GM12878 (cell line): ENCODE data around the gene ARID3B. TPM values are rescaled to one million over a fixed set of nuclear protein-coding genes. Genes with fewer than 3 reads are reported as not detected.

Experiments used
- ATAC-seq: fragments of 200-7000 bp; cut with Tn5 transposase; 3 replicates; pipeline ENCODE4 v1.9.1; 2020; ENCODE audit warnings: mild to moderate bottlenecking, moderate library complexity
- BruUV-seq: library from RNA; stranded (reverse); fragments of 400-500 nt; replicated peaks from 2 replicates; lab custom pipeline; 2021; lab: Mats Ljungman, UMichigan
- CTCF ChIA-PET: fragments of 300-600 bp; sonication (Branson Sonifier 250); formaldehyde crosslinking; extraction: SDS; loops from one replicate; lab custom pipeline; 2021; ENCODE audit warnings: inconsistent platforms; lab: Yijun Ruan, JAX
- POLR2A ChIA-PET: fragments of 350-600 bp; formaldehyde crosslinking; extraction: SDS; loops from one replicate; lab custom pipeline; 2021; ENCODE audit warnings: inconsistent platforms; lab: Charles Lee
- RAD21 ChIA-PET: fragments of 300-600 bp; sonication (Branson Sonifier 250); formaldehyde crosslinking; loops from one replicate; lab custom pipeline; 2023; ENCODE audit warnings: antibody characterized with exemption; ENCODE audit not compliant: unreplicated experiment; lab: Charles Lee
- SMC1A ChIA-PET: fragments of 300-600 bp; sonication (Branson Sonifier 250); formaldehyde crosslinking; loops from one replicate; lab custom pipeline; 2023; ENCODE audit not compliant: unreplicated experiment, uncharacterized antibody; lab: Charles Lee
- DNase-seq: peaks from one replicate; pipeline ENCODE4 v3.0.0-alpha.2; 2011; ENCODE audit warnings: low read depth, low spot score
- FAIRE-seq: peaks from 3 replicates; lab custom pipeline; 2011; peaks lifted over from hg19 to GRCh38; lab: Jason Lieb, UNC
- H2AFZ ChIP-seq: 2 replicates; pipeline ENCODE4 v1.6.0; 2011; ENCODE audit warnings: low read depth, low read length, control low read depth; ENCODE audit not compliant: control insufficient read depth
- H3K27ac ChIP-seq: 2 replicates; pipeline ENCODE4 v1.5.1; 2011; ENCODE audit warnings: control low read depth; ENCODE audit not compliant: control insufficient read depth, insufficient read depth
- H3K27me3 ChIP-seq, 2 experiments: replicated peaks in 1 of 2; 2 replicates each; pipeline versions ENCODE4 v1.6.0 to v1.6.1; 2011; ENCODE audit warnings: low read length in 1 of 2; ENCODE audit not compliant: control insufficient read depth in 2 of 2, insufficient read depth in 2 of 2
- H3K36me3 ChIP-seq, 2 experiments: 2 replicates each; pipeline ENCODE4 v1.5.1; 2011; ENCODE audit warnings: low read length in 1 of 2; ENCODE audit not compliant: control insufficient read depth in 2 of 2, insufficient read depth in 2 of 2
- H3K4me1 ChIP-seq: 2 replicates; pipeline ENCODE4 v1.6.1; 2011; ENCODE audit warnings: mild to moderate bottlenecking, low read length, moderate library complexity, mixed read lengths; ENCODE audit not compliant: control insufficient read depth, insufficient read depth
- H3K4me2 ChIP-seq: 2 replicates; pipeline ENCODE4 v1.6.0; 2011; ENCODE audit warnings: control low read depth; ENCODE audit not compliant: control insufficient read depth, insufficient read depth
- H3K4me3 ChIP-seq: fragments of 200-600 bp; sonication (generic); 2 replicates; pipeline ENCODE4 v1.5.1; 2016
- H3K79me2 ChIP-seq: 2 replicates; pipeline ENCODE4 v1.6.0; 2011; ENCODE audit warnings: low read length; ENCODE audit not compliant: control insufficient read depth, insufficient read depth
- H3K9ac ChIP-seq: 2 replicates; pipeline ENCODE4 v1.8.0; 2011; ENCODE audit warnings: low read length, control low read depth, mixed read lengths; ENCODE audit not compliant: control insufficient read depth, insufficient read depth
- H3K9me3 ChIP-seq: replicated peaks from 3 replicates; pipeline ENCODE4 v1.5.1; 2011; ENCODE audit warnings: mild to moderate bottlenecking, low read length; ENCODE audit not compliant: control insufficient read depth, insufficient read depth
- H4K20me1 ChIP-seq: 2 replicates; pipeline ENCODE4 v1.6.0; 2011; ENCODE audit not compliant: control insufficient read depth, insufficient read depth
- BCL11A ChIP-seq: IDR thresholded peaks from 2 replicates; pipeline ENCODE4 v1.6.1; 2011; ENCODE audit warnings: low read depth, low read length
- BCL3 ChIP-seq: IDR thresholded peaks from 2 replicates; pipeline ENCODE4 v1.6.1; 2011; ENCODE audit warnings: borderline replicate concordance, low read depth, mild to moderate bottlenecking, moderate library complexity, low read length; ENCODE audit not compliant: insufficient read depth, poor library complexity, severe bottlenecking
- ETV6 ChIP-seq, 2 experiments: fragments of 450-650 bp in 1 of 2; IDR thresholded peaks in 1 of 2; conservative IDR thresholded peaks in 1 of 2; 2 replicates each; pipeline ENCODE4 v1.6.1; 2014; ENCODE audit warnings: antibody characterized with exemption in 1 of 2, borderline replicate concordance in 1 of 2, low read depth in 1 of 2, mild to moderate bottlenecking in 1 of 2, moderate library complexity in 1 of 2
- JUNB ChIP-seq: IDR thresholded peaks from 2 replicates; pipeline ENCODE4 v1.6.1; 2016; ENCODE audit warnings: antibody characterized with exemption, mild to moderate bottlenecking
- MEF2A ChIP-seq: IDR thresholded peaks from 2 replicates; pipeline ENCODE4 v1.6.1; 2011; ENCODE audit warnings: low read depth, mild to moderate bottlenecking, low read length, moderate library complexity; ENCODE audit not compliant: insufficient read depth
- POLR2A ChIP-seq: IDR thresholded peaks from 2 replicates; pipeline ENCODE4 v1.6.1; 2011; ENCODE audit warnings: low read depth, mild to moderate bottlenecking, low read length
- POU2F2 ChIP-seq: IDR thresholded peaks from 3 replicates; pipeline ENCODE4 v1.6.1; 2011; ENCODE audit warnings: low read depth, mild to moderate bottlenecking, low read length, borderline replicate concordance
- TAF1 ChIP-seq: IDR thresholded peaks from 2 replicates; pipeline ENCODE4 v1.6.1; 2011; ENCODE audit warnings: mild to moderate bottlenecking, low read depth, low read length, borderline replicate concordance
- TARDBP ChIP-seq: IDR thresholded peaks from 2 replicates; pipeline ENCODE4 v1.6.1; 2016; ENCODE audit warnings: borderline replicate concordance
- WGBS: methylation state at CpG from one replicate; pipeline ENCODE4 v1.1.6; 2016; ENCODE audit warnings: low lambda C conversion rate; ENCODE audit not compliant: insufficient replicate concordance, insufficient coverage; ENCODE audit errors: missing lambda C conversion rate; 5-methylcytosine and 5-hydroxymethylcytosine counted together
- in situ Hi-C: fragments of 300-500 bp; cut with MboI; formaldehyde crosslinking; loops from 9 replicates; pipeline ENCODE4 v1.14.3; 2018; ENCODE audit warnings: mixed read lengths
- intact Hi-C: fragments of 100-400 bp; cut with micrococcal nuclease; formaldehyde crosslinking; loops from one replicate; pipeline ENCODE4 v1.14.2; 2022; ENCODE audit not compliant: unreplicated experiment
- polyA plus RNA-seq, 11 experiments: library from polyadenylated mRNA; depleted of rRNA in 4 of 11; unstranded in 6 of 11; stranded (reverse) in 5 of 11; fragments of >200 nt; fragmentation: Nextera tagmentation in 4 of 11; fragmentation: Illumina TruSeq in 1 of 11; extraction: Ambion mirVana in 4 of 11; extraction: Trizol in 1 of 11; gene quantifications; 1 replicate in 1 of 11; 2 replicates in 10 of 11; pipeline versions ENCODE4 v1.2.1 to v1.2.3, GENCODE V29; 2011 to 2016; ENCODE audit warnings: inconsistent platforms in 2 of 11, missing spikeins in 2 of 11, low read depth in 1 of 11
- total RNA-seq, 4 experiments: library from RNA; depleted of rRNA in 3 of 4; stranded (reverse); fragments of >200 nt in 3 of 4; fragmentation: Illumina TruSeq in 1 of 4; extraction: Trizol in 1 of 4; gene quantifications; 2 replicates each; pipeline versions ENCODE4 v1.2.1 to v1.2.3, GENCODE V29; 2013 to 2021
- TF ChIP-seq, protein P1 (sequence below): IDR thresholded peaks from 2 replicates; pipeline ENCODE4 v1.6.1; 2012; ENCODE audit warnings: improper control_type of control experiment, low read depth, low read length; ENCODE audit not compliant: insufficient replicate concordance
- TF ChIP-seq, protein P2 (sequence below): fragments of 450-650 bp; IDR thresholded peaks from 2 replicates; pipeline ENCODE4 v1.6.1; 2017; ENCODE audit warnings: borderline replicate concordance

ARID3B gene
- total and polyA plus RNA-seq, 10 of the 15 experiments (the other 5 are each of a cell fraction or from before 2014, with no cell fraction given) = 1.1 to 33.4 (median 24.0) TPM

- WGBS = 2% methylated on average over 18 of the region's 18 CpGs
- ChIA-PET CTCF (interaction anchor here (0.6 to 18.5 kb wide), 13 partner anchors 11 to 242 kb away, joined by 3 to 206 read pairs (median 4); partner anchors contain the start of gene UBL7), POLR2A (interaction anchor here (0.6 to 4.8 kb wide), 16 partner anchors 10 to 339 kb away, joined by 3 to 30 read pairs (median 3); partner anchors contain the start of genes ARID3B and UBL7), RAD21 (interaction anchor here (0.6 to 3.6 kb wide), 8 partner anchors 16 to 245 kb away, joined by 3 to 13 read pairs (median 3); partner anchors contain the start of genes ARID3B and UBL7), SMC1A (interaction anchor here (1.0 to 2.6 kb wide), 5 partner anchors 10 to 407 kb away, joined by 4 to 10 read pairs (median 7); partner anchors contain the start of gene PPCDC)
- H4K20me1 ChIP-seq = peaks cover 26% of the 10 kb centered on the region
- peak overlapping the region; percentile 89 for H3K4me3 ChIP-seq
- intact Hi-C loops = loop anchor here (5.0 kb wide), 2 partner anchors 69 to 184 kb away; partner anchors contain the start of gene SEMA7A
- peaks cover 17% of the 10 kb centered on the region for H3K4me1 ChIP-seq
- H3K9me3 ChIP-seq = no peaks in the 10 kb centered on the region
- H3K79me2 ChIP-seq = peaks cover 67% of the 10 kb centered on the region
- peaks cover 20 to 23% of the 10 kb centered on the region in 2 experiments for H3K36me3 ChIP-seq
- DNase-seq = no peak
- peak; percentile 41 for FAIRE-seq
- peak overlapping the region; percentile 93 for H3K4me2 ChIP-seq
- H3K27me3 ChIP-seq = no peaks in the 10 kb centered on the region
- H3K9ac ChIP-seq = peak overlapping the region; percentile 99
- BruUV-seq = no TSS peak
- peak; percentile 3; the same call in 1 of the 3 replicates for ATAC-seq
- no peak overlapping the region for H2AFZ ChIP-seq
- H3K27ac ChIP-seq = peak overlapping the region; percentile 97
- in situ Hi-C loops = no loop called here
- TF ChIP-seq MEF2A (no peak), TAF1 (0 out of 2 replicates have a peak, but pooled peaks have one; percentile 25), POU2F2 (no peak), JUNB (no peak), TARDBP (no peak), POLR2A (peak; percentile 26; the same call in 1 of the 2 replicates), ETV6 (conservative IDR thresholded peaks at IDR 0.05 in 1 of 2, IDR thresholded peaks at IDR 0.05 in 1 of 2; ENCODE audit: borderline replicate concordance in 1 of 2, low read depth in 1 of 2) (no peak), BCL3 (no peak), BCL11A (no peak)
- TF ChIP-seq, protein P1, sequence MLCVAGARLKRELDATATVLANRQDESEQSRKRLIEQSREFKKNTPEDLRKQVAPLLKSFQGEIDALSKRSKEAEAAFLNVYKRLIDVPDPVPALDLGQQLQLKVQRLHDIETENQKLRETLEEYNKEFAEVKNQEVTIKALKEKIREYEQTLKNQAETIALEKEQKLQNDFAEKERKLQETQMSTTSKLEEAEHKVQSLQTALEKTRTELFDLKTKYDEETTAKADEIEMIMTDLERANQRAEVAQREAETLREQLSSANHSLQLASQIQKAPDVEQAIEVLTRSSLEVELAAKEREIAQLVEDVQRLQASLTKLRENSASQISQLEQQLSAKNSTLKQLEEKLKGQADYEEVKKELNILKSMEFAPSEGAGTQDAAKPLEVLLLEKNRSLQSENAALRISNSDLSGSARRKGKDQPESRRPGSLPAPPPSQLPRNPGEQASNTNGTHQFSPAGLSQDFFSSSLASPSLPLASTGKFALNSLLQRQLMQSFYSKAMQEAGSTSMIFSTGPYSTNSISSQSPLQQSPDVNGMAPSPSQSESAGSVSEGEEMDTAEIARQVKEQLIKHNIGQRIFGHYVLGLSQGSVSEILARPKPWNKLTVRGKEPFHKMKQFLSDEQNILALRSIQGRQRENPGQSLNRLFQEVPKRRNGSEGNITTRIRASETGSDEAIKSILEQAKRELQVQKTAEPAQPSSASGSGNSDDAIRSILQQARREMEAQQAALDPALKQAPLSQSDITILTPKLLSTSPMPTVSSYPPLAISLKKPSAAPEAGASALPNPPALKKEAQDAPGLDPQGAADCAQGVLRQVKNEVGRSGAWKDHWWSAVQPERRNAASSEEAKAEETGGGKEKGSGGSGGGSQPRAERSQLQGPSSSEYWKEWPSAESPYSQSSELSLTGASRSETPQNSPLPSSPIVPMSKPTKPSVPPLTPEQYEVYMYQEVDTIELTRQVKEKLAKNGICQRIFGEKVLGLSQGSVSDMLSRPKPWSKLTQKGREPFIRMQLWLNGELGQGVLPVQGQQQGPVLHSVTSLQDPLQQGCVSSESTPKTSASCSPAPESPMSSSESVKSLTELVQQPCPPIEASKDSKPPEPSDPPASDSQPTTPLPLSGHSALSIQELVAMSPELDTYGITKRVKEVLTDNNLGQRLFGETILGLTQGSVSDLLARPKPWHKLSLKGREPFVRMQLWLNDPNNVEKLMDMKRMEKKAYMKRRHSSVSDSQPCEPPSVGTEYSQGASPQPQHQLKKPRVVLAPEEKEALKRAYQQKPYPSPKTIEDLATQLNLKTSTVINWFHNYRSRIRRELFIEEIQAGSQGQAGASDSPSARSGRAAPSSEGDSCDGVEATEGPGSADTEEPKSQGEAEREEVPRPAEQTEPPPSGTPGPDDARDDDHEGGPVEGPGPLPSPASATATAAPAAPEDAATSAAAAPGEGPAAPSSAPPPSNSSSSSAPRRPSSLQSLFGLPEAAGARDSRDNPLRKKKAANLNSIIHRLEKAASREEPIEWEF = no peak
- TF ChIP-seq, protein P2, sequence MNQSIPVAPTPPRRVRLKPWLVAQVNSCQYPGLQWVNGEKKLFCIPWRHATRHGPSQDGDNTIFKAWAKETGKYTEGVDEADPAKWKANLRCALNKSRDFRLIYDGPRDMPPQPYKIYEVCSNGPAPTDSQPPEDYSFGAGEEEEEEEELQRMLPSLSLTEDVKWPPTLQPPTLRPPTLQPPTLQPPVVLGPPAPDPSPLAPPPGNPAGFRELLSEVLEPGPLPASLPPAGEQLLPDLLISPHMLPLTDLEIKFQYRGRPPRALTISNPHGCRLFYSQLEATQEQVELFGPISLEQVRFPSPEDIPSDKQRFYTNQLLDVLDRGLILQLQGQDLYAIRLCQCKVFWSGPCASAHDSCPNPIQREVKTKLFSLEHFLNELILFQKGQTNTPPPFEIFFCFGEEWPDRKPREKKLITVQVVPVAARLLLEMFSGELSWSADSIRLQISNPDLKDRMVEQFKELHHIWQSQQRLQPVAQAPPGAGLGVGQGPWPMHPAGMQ = no peak
These were observed 75.4 kb downstream of the ARID3B start for GRCh38 chr15:74616366-74616939.
